Non-pigmented ciliary epithelial cell (primary cell): Measurements from ENCODE around the gene PRICKLE2.

ENCODE experiments used
- DNase-seq: peaks from one replicate; pipeline ENCODE4 v3.0.0-alpha.2; 2010; ENCODE audit warnings: low read depth

The PRICKLE2 gene

GRCh38 chr3:64224826-64225610 lies at the start of gene PRICKLE2:
Gene PRICKLE2 (minus strand): TSS chr3:64225466. CDS start chr3:64198927, 26,539 bp downstream.
- DNase-seq = peak; percentile 71

- DNase-seq = no peak
Observed at GRCh38 chr3:64272842-64273241, 47.6 kb upstream of the PRICKLE2 start.

GRCh38 chr3:64272271-64272670 lies 47.0 kb upstream of the PRICKLE2 start:
- no peak for DNase-seq

- no peak for DNase-seq
Observed at GRCh38 chr3:64271631-64272030, 46.4 kb upstream of the PRICKLE2 start.

- no peak for DNase-seq
Observed at GRCh38 chr3:64270866-64271260, 45.6 kb upstream of the PRICKLE2 start.

GRCh38 chr3:64270142-64270865 lies 45.0 kb upstream of the PRICKLE2 start:
- DNase-seq = no peak

- no peak for DNase-seq
Observed at GRCh38 chr3:64268926-64269325, 43.7 kb upstream of the PRICKLE2 start.

GRCh38 chr3:64267721-64268604 lies 42.7 kb upstream of the PRICKLE2 start:
- no peak for DNase-seq

- no peak for DNase-seq
Observed at GRCh38 chr3:64266983-64267382, 41.7 kb upstream of the PRICKLE2 start.

GRCh38 chr3:64266065-64266931 lies 41.0 kb upstream of the PRICKLE2 start:
- peak; percentile 82 for DNase-seq

- DNase-seq = no peak
Observed at GRCh38 chr3:64265646-64266045, 40.4 kb upstream of the PRICKLE2 start.

GRCh38 chr3:64264501-64265109 lies 39.3 kb upstream of the PRICKLE2 start:
- DNase-seq = no peak

- DNase-seq = no peak
Observed at GRCh38 chr3:64262574-64263114, 37.4 kb upstream of the PRICKLE2 start.

- DNase-seq = no peak
Observed at GRCh38 chr3:64260431-64260830, 35.2 kb upstream of the PRICKLE2 start.

- no peak for DNase-seq
Observed at GRCh38 chr3:64259636-64260035, 34.4 kb upstream of the PRICKLE2 start.

- DNase-seq = no peak
Observed at GRCh38 chr3:64257100-64257755, 32.0 kb upstream of the PRICKLE2 start.

GRCh38 chr3:64255741-64256340 lies 30.6 kb upstream of the PRICKLE2 start:
- DNase-seq = no peak

- no peak for DNase-seq
Observed at GRCh38 chr3:64254443-64254842, 29.2 kb upstream of the PRICKLE2 start.

- no peak for DNase-seq
Observed at GRCh38 chr3:64253689-64254088, 28.4 kb upstream of the PRICKLE2 start.

- DNase-seq = no peak
Observed at GRCh38 chr3:64251019-64251418, 25.8 kb upstream of the PRICKLE2 start.
